SH-SY5Y (cell line): ENCODE data around the gene ALAS2.

ENCODE experiments used
- GATA2 ChIP-seq: IDR thresholded peaks from 2 replicates; pipeline ENCODE4 v1.6.1; 2011; ENCODE audit warnings: mild to moderate bottlenecking, low read depth, low read length
- GATA3 ChIP-seq: IDR thresholded peaks from 2 replicates; pipeline ENCODE4 v1.6.1; 2011; ENCODE audit warnings: low read depth, mild to moderate bottlenecking, low read length, moderate library complexity

DNA sequence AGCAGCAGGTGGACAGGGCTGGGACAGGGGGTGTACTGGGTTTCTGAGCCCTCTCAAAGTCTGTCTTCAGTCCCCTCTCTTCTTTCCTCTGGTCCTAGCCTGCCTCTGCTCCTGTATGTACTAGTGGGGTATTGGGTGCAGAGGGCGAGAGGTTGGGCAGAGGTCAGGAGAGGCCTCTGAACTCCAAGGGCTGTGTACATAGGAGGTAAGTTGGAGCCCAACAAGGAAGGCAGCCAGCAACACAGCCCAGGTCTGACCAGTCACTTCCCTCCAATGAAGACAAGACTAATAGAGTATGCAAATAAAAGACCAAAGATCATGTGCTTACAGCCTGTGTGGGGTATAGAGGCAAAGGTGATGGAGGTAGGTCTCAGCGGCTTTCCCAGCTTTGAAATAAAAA, 36.7 kb downstream of the ALAS2 start, which contains the start of gene PFKFB1:
- no peak for TF ChIP-seq GATA2
- no peak for TF ChIP-seq GATA3
